ENCODE measurements around the gene ATOH8. TPM values are rescaled to one million over a fixed set of nuclear protein-coding genes. Genes with fewer than 3 reads are reported as not detected.
A peak's percentile ranks its signal among the peaks of the same experiment; 100 is the strongest.

ATOH8 gene
- total and polyA plus RNA-seq, 8 donors, result 1.7 to 13.9 (median 3.5) TPM

DNA sequence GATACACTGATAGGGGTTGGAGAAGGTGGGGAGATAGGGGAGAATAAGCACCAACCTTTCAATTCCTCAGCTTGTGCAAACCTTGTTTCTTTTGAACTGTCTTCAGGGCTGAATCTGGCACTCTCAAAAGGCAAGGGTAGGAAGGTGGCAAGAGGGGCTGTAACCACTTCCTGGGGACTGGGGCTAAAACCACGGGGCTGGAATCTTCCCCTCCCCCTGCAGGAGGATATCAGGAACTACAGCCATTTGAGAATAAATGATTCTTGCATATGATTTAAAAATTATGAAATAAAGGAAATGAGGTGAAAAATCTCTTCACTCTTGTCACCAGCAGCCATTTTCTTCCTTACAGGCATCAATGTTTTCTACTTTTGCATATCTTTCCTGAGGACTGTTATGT, 50.8 kb downstream of the ATOH8 start:
- H3K27me3 ChIP-seq, result no peaks in the 10 kb centered on the region
- peak in 1 of 4 donors; percentile 22 for ATAC-seq
- H3K27ac ChIP-seq, result no peak overlapping the region
- no peak overlapping the region for H3K4me3 ChIP-seq
- DNase-seq, result peak in 1 of 6 donors; percentile 31
- no peak for FAIRE-seq
- H3K9me3 ChIP-seq, result no peaks in the 10 kb centered on the region
- 0% methylated on average over 1 of the region's 1 CpG for WGBS, 2 donors
- intact Hi-C loops (cut with DNase I), result loop anchor here in 1 of 3 donors (10.0 kb wide), 1 partner anchor 50 kb away; the partner anchor contains the start of gene ATOH8
- no peaks in the 10 kb centered on the region for H3K4me1 ChIP-seq
- H3K36me3 ChIP-seq, result no peaks in the 10 kb centered on the region
- TF ChIP-seq, protein P1, sequence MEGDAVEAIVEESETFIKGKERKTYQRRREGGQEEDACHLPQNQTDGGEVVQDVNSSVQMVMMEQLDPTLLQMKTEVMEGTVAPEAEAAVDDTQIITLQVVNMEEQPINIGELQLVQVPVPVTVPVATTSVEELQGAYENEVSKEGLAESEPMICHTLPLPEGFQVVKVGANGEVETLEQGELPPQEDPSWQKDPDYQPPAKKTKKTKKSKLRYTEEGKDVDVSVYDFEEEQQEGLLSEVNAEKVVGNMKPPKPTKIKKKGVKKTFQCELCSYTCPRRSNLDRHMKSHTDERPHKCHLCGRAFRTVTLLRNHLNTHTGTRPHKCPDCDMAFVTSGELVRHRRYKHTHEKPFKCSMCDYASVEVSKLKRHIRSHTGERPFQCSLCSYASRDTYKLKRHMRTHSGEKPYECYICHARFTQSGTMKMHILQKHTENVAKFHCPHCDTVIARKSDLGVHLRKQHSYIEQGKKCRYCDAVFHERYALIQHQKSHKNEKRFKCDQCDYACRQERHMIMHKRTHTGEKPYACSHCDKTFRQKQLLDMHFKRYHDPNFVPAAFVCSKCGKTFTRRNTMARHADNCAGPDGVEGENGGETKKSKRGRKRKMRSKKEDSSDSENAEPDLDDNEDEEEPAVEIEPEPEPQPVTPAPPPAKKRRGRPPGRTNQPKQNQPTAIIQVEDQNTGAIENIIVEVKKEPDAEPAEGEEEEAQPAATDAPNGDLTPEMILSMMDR (IDR thresholded peaks at IDR 0.05), result peak in 3 of 4 donors; percentile 25 to 29 (median 26)

DNA sequence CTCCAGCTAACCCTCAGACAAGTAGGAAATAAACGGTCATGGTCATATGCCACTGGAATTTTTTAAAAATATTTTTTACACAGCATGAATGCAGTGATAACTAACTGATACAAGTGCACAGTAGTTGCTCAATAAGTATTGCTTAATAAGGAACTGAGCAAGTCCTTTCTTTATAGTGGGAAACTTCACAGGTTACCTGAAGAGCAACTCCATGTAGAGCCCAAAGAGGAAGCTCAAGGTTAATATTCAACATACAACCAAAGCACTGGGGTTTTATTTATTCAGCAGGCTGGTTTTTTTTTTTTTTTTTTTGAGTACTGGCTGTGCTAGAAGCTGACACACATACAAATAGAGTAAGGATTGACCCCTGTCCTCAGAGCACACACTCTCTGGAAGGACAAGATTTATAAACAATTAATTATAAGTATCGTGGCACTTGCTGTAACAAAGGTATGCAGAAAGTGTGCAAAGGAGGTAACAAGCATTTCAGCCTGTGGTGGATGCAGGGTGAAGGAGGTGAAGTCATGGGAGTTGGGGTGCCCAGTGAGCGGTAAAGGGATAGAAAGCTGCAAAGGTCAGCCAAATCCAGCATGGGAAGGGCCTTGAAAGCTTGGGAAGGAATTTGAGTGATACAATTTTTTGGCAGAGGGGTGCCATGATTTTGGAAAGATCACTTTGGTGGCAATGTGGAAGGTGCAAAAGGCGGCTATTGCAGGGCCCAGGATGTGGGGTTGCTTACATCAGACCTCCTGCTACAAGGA, 52.7 kb downstream of the ATOH8 start:
- Histone ChIP-seq H3K4me1 (no peaks in the 10 kb centered on the region), H3K27me3 (no peaks in the 10 kb centered on the region), H3K27ac (peak overlapping the region in 1 of 4 donors; percentile 22), H3K4me3 (no peak overlapping the region), H3K9me3 (no peaks in the 10 kb centered on the region), H3K36me3 (no peaks in the 10 kb centered on the region)
- TF ChIP-seq, protein P1 (IDR thresholded peaks at IDR 0.05), result no peak
- intact Hi-C loops (cut with DNase I), result loop anchor here in 1 of 3 donors (10.0 kb wide), 1 partner anchor 52 kb away; the partner anchor contains the start of gene ATOH8
- no peak for DNase-seq
- no peak for FAIRE-seq
- WGBS, 2 donors, result 49 to 51% methylated on average over 4 of the region's 4 CpGs
- peak; percentile 83 to 93 (median 87) for ATAC-seq

DNA sequence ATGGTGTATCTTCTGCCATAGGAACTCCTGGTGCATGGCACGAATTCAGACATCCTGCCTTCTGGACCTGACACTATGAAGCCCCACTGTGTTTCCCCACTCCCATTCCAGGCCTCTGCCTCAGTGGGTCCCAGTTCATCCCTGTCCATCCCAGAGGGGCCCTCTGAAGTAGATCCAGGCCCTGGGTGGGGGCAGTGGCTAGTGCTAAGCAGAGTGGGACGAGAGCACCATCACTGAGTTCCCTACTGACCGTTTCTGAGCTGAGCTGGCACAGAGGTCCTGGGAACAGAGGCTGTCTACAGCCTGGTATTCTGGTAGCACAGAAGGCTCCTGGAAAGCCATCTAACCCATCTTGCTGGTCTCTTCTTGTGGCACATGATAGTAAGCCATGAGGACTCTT, 54.0 kb downstream of the ATOH8 start:
- WGBS, 2 donors, result 89 to 97% methylated on average over 3 of the region's 3 CpGs

DNA sequence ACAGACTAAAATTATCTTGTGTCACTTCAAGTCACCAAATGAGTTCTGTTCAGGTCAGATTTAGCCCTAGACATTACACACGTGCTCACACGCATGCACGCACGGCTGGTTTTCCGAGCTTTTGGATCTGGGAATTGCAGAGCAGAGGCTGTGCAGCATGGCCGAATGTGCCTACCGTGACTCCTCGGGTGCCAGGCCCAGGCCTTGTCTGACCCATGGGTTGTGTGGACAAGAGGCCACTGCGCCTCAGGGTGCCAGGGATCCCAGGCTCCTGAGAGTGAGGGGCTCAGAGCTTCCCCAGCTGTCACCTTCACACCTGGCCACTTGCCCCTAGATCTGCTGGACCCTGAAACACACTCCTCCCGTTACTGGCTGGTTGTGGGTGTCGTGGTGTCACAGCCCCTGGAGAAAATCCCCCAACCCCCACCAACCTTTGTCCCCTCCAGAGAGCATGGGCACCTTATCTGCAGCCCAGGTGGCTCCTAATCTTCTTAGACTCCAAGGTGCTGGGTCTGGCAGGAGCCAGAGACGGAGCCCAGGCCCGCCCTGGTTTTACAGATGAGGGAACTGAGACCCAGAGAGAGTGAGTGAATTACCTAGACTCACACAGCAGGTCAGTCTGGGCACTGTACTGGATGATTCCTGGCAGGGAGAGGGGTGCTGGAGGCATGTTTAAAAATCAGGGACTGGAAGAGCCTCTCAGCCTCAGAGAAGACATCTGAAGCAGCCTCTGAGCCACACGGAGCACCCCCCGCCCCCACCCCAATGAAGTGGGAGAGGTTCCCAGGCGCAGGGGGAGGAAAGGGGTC, 56.8 kb downstream of the ATOH8 start:
- intact Hi-C loops (cut with DNase I), result loop anchor here in 2 of 3 donors (5.0 kb wide), 3 partner anchors 58 to 78 kb away; partner anchors contain the start of gene ATOH8 (in 1 of the 2)
- H3K27me3 ChIP-seq, result no peaks in the 10 kb centered on the region
- H3K36me3 ChIP-seq, result no peaks in the 10 kb centered on the region
- H3K4me3 ChIP-seq, result no peak overlapping the region
- no peaks in the 10 kb centered on the region for H3K9me3 ChIP-seq
- 69 to 78% methylated on average over 14 to 16 of the region's 16 CpGs for WGBS, 2 donors
- TF ChIP-seq, protein P1 (IDR thresholded peaks at IDR 0.05), result no peak
- H3K4me1 ChIP-seq, result no peaks in the 10 kb centered on the region
- H3K27ac ChIP-seq, result no peak overlapping the region
- FAIRE-seq (no peak), DNase-seq (no peak), ATAC-seq (no peak)

More for the DNA sequence above, 54.0 kb downstream of the ATOH8 start:
- H3K27ac ChIP-seq, result no peak overlapping the region
- no peak for ATAC-seq
- TF ChIP-seq, protein P1 (IDR thresholded peaks at IDR 0.05), result no peak
- FAIRE-seq, result no peak
- H3K27me3 ChIP-seq, result no peaks in the 10 kb centered on the region
- H3K36me3 ChIP-seq, result no peaks in the 10 kb centered on the region
- H3K4me1 ChIP-seq, result no peaks in the 10 kb centered on the region
- intact Hi-C loops (cut with DNase I), result loop anchor here in 1 of 3 donors (10.0 kb wide), 1 partner anchor 53 kb away; the partner anchor contains the start of gene ATOH8
- no peaks in the 10 kb centered on the region for H3K9me3 ChIP-seq
- DNase-seq, result no peak
- H3K4me3 ChIP-seq, result no peak overlapping the region

Measured in pancreas (tissue), 10 donors.